HepG2 (cell line): ENCODE results near the gene SDK1. TPM values are rescaled to one million over a fixed set of nuclear protein-coding genes. Genes with fewer than 3 reads are reported as not detected.

Experiments used
- ATAC-seq: fragments of 200-7000 bp; cut with Tn5 transposase; 3 replicates; pipeline ENCODE4 v1.9.1; 2020; ENCODE audit warnings: mild to moderate bottlenecking, moderate library complexity
- BruUV-seq: library from RNA; stranded (reverse); fragments of 400-500 nt; replicated peaks from 2 replicates; lab custom pipeline; 2021; lab: Mats Ljungman, UMichigan
- CTCF ChIA-PET: fragments of 300-600 bp; formaldehyde crosslinking; extraction: SDS; loops from one replicate; lab custom pipeline; 2021; ENCODE audit warnings: low total read pairs, inconsistent platforms, low intra/inter-chr PET ratio; lab: Yijun Ruan, JAX
- POLR2A ChIA-PET: fragments of 350-600 bp; sonication (Branson Sonifier 250); formaldehyde crosslinking; loops from one replicate; lab custom pipeline; 2020; ENCODE audit warnings: antibody characterized with exemption, inconsistent platforms; lab: Yijun Ruan, JAX
- DNase-seq: peaks from one replicate; pipeline ENCODE4 v3.0.0-alpha.2; 2015; ENCODE audit warnings: low spot score
- FAIRE-seq: peaks from 3 replicates; lab custom pipeline; 2011; peaks lifted over from hg19 to GRCh38; lab: Jason Lieb, UNC
- H2AFZ ChIP-seq: one replicate; pipeline ENCODE4 v1.6.1; 2011; ENCODE audit warnings: low read length, inconsistent platforms
- H3K27ac ChIP-seq: fragments of 300-600 bp; 3 replicates; pipeline ENCODE4 v1.8.0; 2011; ENCODE audit warnings: mixed run types, mild to moderate bottlenecking, mixed read lengths, low read length, inconsistent platforms; ENCODE audit not compliant: insufficient read depth; ENCODE audit errors: extremely low read length
- H3K27me3 ChIP-seq, 2 experiments: fragments of 200-600 bp in 1 of 2; 2 replicates in 1 of 2; 3 replicates in 1 of 2; pipeline versions ENCODE4 v1.6.0 to v1.8.0; 2011; ENCODE audit warnings: low read length in 2 of 2, mild to moderate bottlenecking in 2 of 2, moderate library complexity in 2 of 2, inconsistent platforms in 1 of 2; ENCODE audit not compliant: insufficient read depth in 2 of 2, control insufficient read depth in 1 of 2
- H3K36me3 ChIP-seq, 2 experiments: fragments of 200-600 bp in 1 of 2; replicated peaks in 1 of 2; 2 replicates in 1 of 2; 3 replicates in 1 of 2; pipeline versions ENCODE4 v1.5.1 to v1.8.0; 2011; ENCODE audit warnings: low read length in 2 of 2, inconsistent platforms in 1 of 2; ENCODE audit not compliant: insufficient read depth in 2 of 2, control insufficient read depth in 1 of 2
- H3K4me1 ChIP-seq: 2 replicates; pipeline ENCODE4 v1.5.1; 2012; ENCODE audit warnings: low read length, inconsistent platforms; ENCODE audit not compliant: insufficient read depth
- H3K4me2 ChIP-seq: 2 replicates; pipeline ENCODE4 v1.6.0; 2011; ENCODE audit warnings: low read depth, low read length, inconsistent platforms
- H3K4me3 ChIP-seq, 3 experiments: fragments of 200-600 bp in 1 of 3; sonication (generic), shearing (Covaris generic) in 1 of 3; replicated peaks in 1 of 3; 2 replicates each; pipeline ENCODE4 v1.5.1; 2011 to 2016; ENCODE audit warnings: low read length in 3 of 3, inconsistent platforms in 2 of 3, low read depth in 2 of 3, mild to moderate bottlenecking in 2 of 3, control low read depth in 1 of 3, mixed read lengths in 1 of 3; ENCODE audit not compliant: insufficient read depth in 1 of 3
- H3K79me2 ChIP-seq: one replicate; pipeline ENCODE4 v1.6.1; 2011; ENCODE audit warnings: low read length, inconsistent platforms; ENCODE audit not compliant: insufficient read depth
- H3K9ac ChIP-seq: 2 replicates; pipeline ENCODE4 v1.6.0; 2011; ENCODE audit warnings: mild to moderate bottlenecking, low read depth, low read length, inconsistent platforms; ENCODE audit not compliant: insufficient read depth
- H3K9me3 ChIP-seq: 2 replicates; pipeline ENCODE4 v1.5.1; 2012; ENCODE audit warnings: mild to moderate bottlenecking, low read length
- H4K20me1 ChIP-seq: 2 replicates; pipeline ENCODE4 v1.6.0; 2011; ENCODE audit warnings: inconsistent platforms, mild to moderate bottlenecking, low read length, moderate library complexity; ENCODE audit not compliant: insufficient read depth
- HNRNPK ChIP-seq: fragments of 200-400 bp; formaldehyde crosslinking; IDR thresholded peaks from 2 replicates; pipeline ENCODE4 v1.6.1; 2018; ENCODE audit warnings: low read length, low read depth, moderate library complexity, mild to moderate bottlenecking; ENCODE audit not compliant: poor library complexity, severe bottlenecking
- KLF15 ChIP-seq: sonication (generic); formaldehyde crosslinking; IDR thresholded peaks from 2 replicates; pipeline ENCODE4 v1.8.1; 2023; ENCODE audit warnings: borderline replicate concordance, mild to moderate bottlenecking, inconsistent platforms, missing genetic modification reagents, mixed read lengths
- LRRFIP1 ChIP-seq: sonication (generic); formaldehyde crosslinking; conservative IDR thresholded peaks from 2 replicates; pipeline ENCODE4 v1.4.0; 2020; ENCODE audit warnings: missing genetic modification reagents
- MAZ ChIP-seq, 2 experiments: sonication (generic) in 1 of 2; formaldehyde crosslinking in 1 of 2; IDR thresholded peaks; 2 replicates each; pipeline versions ENCODE4 v1.5.0 to v1.6.1; 2012 to 2020; ENCODE audit warnings: low read depth in 2 of 2, mild to moderate bottlenecking in 2 of 2, borderline replicate concordance in 1 of 2, improper control_type of control experiment in 1 of 2, low read length in 1 of 2, missing genetic modification reagents in 1 of 2, moderate library complexity in 1 of 2
- NFYC ChIP-seq: IDR thresholded peaks from 2 replicates; pipeline ENCODE4 v1.6.1; 2016; ENCODE audit warnings: missing genetic modification reagents, missing compliant biosample characterization
- POLR2A ChIP-seq, 2 experiments: IDR thresholded peaks; 2 replicates each; pipeline ENCODE4 v1.6.1; 2011; ENCODE audit warnings: low read depth in 2 of 2, low read length in 2 of 2, mild to moderate bottlenecking in 1 of 2, moderate library complexity in 1 of 2; ENCODE audit not compliant: insufficient read depth in 1 of 2
- RAD21 ChIP-seq: fragments of 450-650 bp; formaldehyde crosslinking; IDR thresholded peaks from 2 replicates; pipeline ENCODE4 v1.5.0; 2020; ENCODE audit warnings: mild to moderate bottlenecking
- REPIN1 ChIP-seq: sonication (generic); formaldehyde crosslinking; IDR thresholded peaks from 2 replicates; pipeline ENCODE4 v1.8.0; 2022; ENCODE audit warnings: missing genetic modification reagents, low read depth, mild to moderate bottlenecking, borderline replicate concordance
- SRSF4 ChIP-seq: fragments of 200-400 bp; formaldehyde crosslinking; IDR thresholded peaks from one replicate; pipeline ENCODE4 v1.6.1; 2018; ENCODE audit warnings: mild to moderate bottlenecking, low read depth, low read length, moderate library complexity; ENCODE audit not compliant: poor library complexity, severe bottlenecking
- ZBTB34 ChIP-seq: sonication (generic); formaldehyde crosslinking; IDR thresholded peaks from 2 replicates; pipeline ENCODE4 v1.8.0; 2022; ENCODE audit warnings: mild to moderate bottlenecking, missing genetic modification reagents
- ZFP37 ChIP-seq: sonication (generic); formaldehyde crosslinking; IDR thresholded peaks from 2 replicates; pipeline ENCODE4 v1.4.0; 2020; ENCODE audit warnings: missing genetic modification reagents, borderline replicate concordance
- ZNF12 ChIP-seq: sonication (generic); formaldehyde crosslinking; IDR thresholded peaks from 2 replicates; pipeline ENCODE4 v1.5.0; 2020; ENCODE audit warnings: missing genetic modification reagents
- ZNF343 ChIP-seq: sonication (generic); formaldehyde crosslinking; IDR thresholded peaks from 2 replicates; pipeline ENCODE4 v1.4.0; 2020; ENCODE audit warnings: mild to moderate bottlenecking, missing genetic modification reagents
- ZNF367 ChIP-seq: sonication (generic); formaldehyde crosslinking; IDR thresholded peaks from 2 replicates; pipeline ENCODE4 v1.4.0; 2020; ENCODE audit warnings: missing genetic modification reagents, borderline replicate concordance
- ZNF510 ChIP-seq: sonication (generic); formaldehyde crosslinking; IDR thresholded peaks from 2 replicates; pipeline ENCODE4 v1.4.0; 2020; ENCODE audit warnings: low read depth, mild to moderate bottlenecking, missing genetic modification reagents
- ZNF569 ChIP-seq: sonication (generic); formaldehyde crosslinking; IDR thresholded peaks from 2 replicates; pipeline ENCODE4 v1.5.0; 2020; ENCODE audit warnings: mild to moderate bottlenecking, missing genetic modification reagents, moderate library complexity, borderline replicate concordance
- ZNF781 ChIP-seq: sonication (generic); formaldehyde crosslinking; IDR thresholded peaks from 2 replicates; pipeline ENCODE4 v1.5.1; 2020; ENCODE audit warnings: borderline replicate concordance, mild to moderate bottlenecking, missing genetic modification reagents; ENCODE audit errors: not compliant biosample characterization
- ZNF850 ChIP-seq: sonication (generic); formaldehyde crosslinking; conservative IDR thresholded peaks from 2 replicates; pipeline ENCODE4 v1.9.0; 2021; ENCODE audit warnings: mild to moderate bottlenecking, missing genetic modification reagents
- WGBS: methylation state at CpG from one replicate; pipeline ENCODE4 v1.1.6; 2017; ENCODE audit warnings: low lambda C conversion rate; 5-methylcytosine and 5-hydroxymethylcytosine counted together
- in situ Hi-C: cut with HindIII; loops from 2 replicates; pipeline ENCODE4 v1.10.0; 2017; ENCODE audit warnings: low pct_unique_long_range_greater_than_20kb; ENCODE audit not compliant: extremely low pct_ligation_motif_present
- intact Hi-C: fragments of 100-400 bp; cut with micrococcal nuclease; formaldehyde crosslinking; loops from one replicate; pipeline ENCODE4 v1.10.0; 2022; ENCODE audit not compliant: unreplicated experiment
- polyA plus RNA-seq, 8 experiments: library from polyadenylated mRNA; depleted of rRNA in 3 of 8; stranded (reverse) in 7 of 8; unstranded in 1 of 8; fragments of >200 nt; fragmentation: Illumina TruSeq in 4 of 8; extraction: Trizol in 4 of 8; gene quantifications; 2 replicates each; pipeline versions ENCODE4 v1.2.1 to v1.2.3, GENCODE V29; 2011 to 2016; ENCODE audit warnings: low read depth in 4 of 8, missing spikeins in 1 of 8, mixed read lengths in 1 of 8; ENCODE audit not compliant: insufficient read depth in 1 of 8
- total RNA-seq, 5 experiments: library from RNA; depleted of rRNA; stranded (reverse); fragments of >200 nt; fragmentation: Illumina TruSeq; extraction: Trizol; gene quantifications; 2 replicates each; pipeline ENCODE4 v1.2.3, GENCODE V29; 2016; ENCODE audit warnings: low read depth in 1 of 5
- TF ChIP-seq, protein P1 (sequence below): IDR thresholded peaks from 2 replicates; pipeline ENCODE4 v1.6.1; 2018; ENCODE audit warnings: missing genetic modification reagents

SDK1 gene
- total and polyA plus RNA-seq, 2 of the 13 experiments (the other 11 are each of a cell fraction or from before 2014, with no cell fraction given) = 0.35 to 2.4 TPM

DNA sequence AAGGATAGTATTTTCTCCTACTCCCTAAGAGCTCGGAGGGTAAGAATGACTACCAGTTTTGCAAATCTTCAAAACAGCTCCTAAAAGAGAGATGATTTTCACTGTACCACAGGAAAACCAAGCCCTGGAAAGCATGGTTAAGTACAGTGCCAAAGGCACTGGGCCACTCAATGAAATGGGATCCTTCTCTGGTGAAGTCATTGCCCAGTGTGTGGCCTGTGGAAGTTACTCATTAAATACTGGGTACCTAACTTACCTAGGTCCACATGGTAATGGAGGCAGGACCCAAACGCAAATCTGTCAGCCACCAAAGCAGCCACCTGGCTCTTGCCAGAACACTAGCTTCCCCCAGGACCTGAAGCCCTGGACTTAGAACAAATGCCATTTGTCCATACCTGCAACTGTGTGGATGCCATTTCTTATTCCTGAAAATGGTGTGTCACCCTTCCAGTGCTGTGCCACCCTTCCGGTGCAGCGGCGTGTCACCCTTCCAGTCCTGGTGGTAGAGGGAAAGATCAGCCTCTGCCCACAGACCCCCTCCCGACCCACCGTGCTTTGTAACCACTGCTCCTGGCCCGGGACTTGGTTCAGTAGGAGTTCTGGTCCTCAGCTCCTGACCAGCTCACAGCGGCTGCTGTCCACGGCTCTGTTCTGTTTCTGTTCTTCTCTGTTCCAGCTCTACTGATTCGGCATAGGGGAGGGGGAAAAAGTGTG lies 659.2 kb downstream of the SDK1 start:
- no TSS peak for BruUV-seq
- in situ Hi-C loops = no loop called here
- TF ChIP-seq ZNF850 (CRISPR knock-in tag) (no peak), NFYC (no peak), ZFP37 (no peak), ZNF367 (CRISPR knock-in tag) (no peak), REPIN1 (CRISPR knock-in tag) (no peak), HNRNPK (no peak), ZNF781 (CRISPR knock-in tag) (no peak), RAD21 (CRISPR knock-in tag) (no peak), LRRFIP1 (CRISPR knock-in tag) (no peak), ZNF510 (CRISPR knock-in tag) (no peak), ZNF343 (CRISPR knock-in tag) (no peak), SRSF4 (no peak), ZNF12 (CRISPR knock-in tag) (no peak), POLR2A (IDR thresholded peaks at IDR 0.05; ENCODE audit: insufficient read depth in 1 of 2, low read depth in 2 of 2, low read length in 2 of 2) (no peak), MAZ (IDR thresholded peaks at IDR 0.05; ENCODE audit: borderline replicate concordance, low read depth, low read length) (no peak), MAZ (CRISPR knock-in tag; IDR thresholded peaks at IDR 0.05; ENCODE audit: low read depth) (no peak), KLF15 (CRISPR knock-in tag) (no peak), ZBTB34 (no peak), ZNF569 (CRISPR knock-in tag) (no peak)
- TF ChIP-seq, protein P1, sequence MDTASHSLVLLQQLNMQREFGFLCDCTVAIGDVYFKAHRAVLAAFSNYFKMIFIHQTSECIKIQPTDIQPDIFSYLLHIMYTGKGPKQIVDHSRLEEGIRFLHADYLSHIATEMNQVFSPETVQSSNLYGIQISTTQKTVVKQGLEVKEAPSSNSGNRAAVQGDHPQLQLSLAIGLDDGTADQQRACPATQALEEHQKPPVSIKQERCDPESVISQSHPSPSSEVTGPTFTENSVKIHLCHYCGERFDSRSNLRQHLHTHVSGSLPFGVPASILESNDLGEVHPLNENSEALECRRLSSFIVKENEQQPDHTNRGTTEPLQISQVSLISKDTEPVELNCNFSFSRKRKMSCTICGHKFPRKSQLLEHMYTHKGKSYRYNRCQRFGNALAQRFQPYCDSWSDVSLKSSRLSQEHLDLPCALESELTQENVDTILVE (CRISPR knock-in tag) = no peak
- TF ChIP-seq, all 625 proteins: peak for 0
- H3K4me2 ChIP-seq = no peak overlapping the region
- 93% methylated on average over 11 of the region's 11 CpGs for WGBS
- H3K79me2 ChIP-seq = no peaks in the 10 kb centered on the region
- H3K4me3 ChIP-seq = no peak overlapping the region
- H3K9me3 ChIP-seq = no peaks in the 10 kb centered on the region
- FAIRE-seq (no peak), DNase-seq (no peak), ATAC-seq (no peak)
- POLR2A ChIA-PET = no interaction called here
- no peaks in the 10 kb centered on the region for H4K20me1 ChIP-seq
- no peaks in the 10 kb centered on the region for H3K27me3 ChIP-seq
- CTCF ChIA-PET = no interaction called here
- H3K36me3 ChIP-seq = no peaks in the 10 kb centered on the region
- peaks cover 16% of the 10 kb centered on the region for H3K4me1 ChIP-seq
- intact Hi-C loops = no loop called here
- H3K9ac ChIP-seq = no peak overlapping the region
- H2AFZ ChIP-seq = no peak overlapping the region
- no peak overlapping the region for H3K27ac ChIP-seq
